ENCODE data around the gene NKAIN4.
"Not testable (repeated sequence)": the region's sequence is repeated elsewhere in the genome, so short reads cannot be mapped to it uniquely, and the experiment has no call there.

NKAIN4 gene

GRCh38 chr20:63236116-63236837 lies 18.0 kb downstream of the NKAIN4 start:
- DNase-seq (ENCODE audit: low read depth): no peak

DNA sequence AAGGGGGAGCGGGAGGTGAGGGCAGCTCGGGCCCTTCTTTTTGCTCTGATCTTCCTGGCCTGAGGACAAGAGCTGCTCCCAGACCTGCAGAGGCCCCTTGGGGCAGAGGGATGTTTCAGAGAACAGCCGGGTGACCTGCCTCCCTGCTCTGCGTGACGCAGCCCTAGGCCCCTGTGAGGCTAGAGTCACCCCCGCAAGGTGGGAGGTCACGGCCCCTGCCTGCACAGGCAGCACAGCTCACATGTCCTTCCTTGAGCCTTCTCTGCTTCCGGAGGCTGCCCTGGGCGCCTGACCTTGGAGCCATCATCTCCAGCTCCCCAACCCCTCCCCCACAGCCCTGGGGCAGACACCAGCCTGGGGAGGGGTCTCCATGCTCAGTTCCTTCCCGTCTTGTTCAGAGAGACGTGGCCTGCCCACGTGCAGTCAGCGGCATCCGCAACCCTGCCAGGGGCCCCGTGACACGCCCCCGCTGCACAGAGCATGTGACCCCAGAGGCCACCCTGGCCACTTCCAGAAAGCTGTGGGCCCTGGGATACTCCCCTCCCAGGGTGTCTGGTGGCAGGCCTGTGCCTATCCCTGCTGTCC lies 18.8 kb downstream of the NKAIN4 start, which contains the start of gene BIRC7:
Gene BIRC7, plus strand, starts transcription at position 507 of the 585 bp plus-strand sequence. CDS start 192 bp downstream, outside the sequence.
- no peak for DNase-seq (ENCODE audit: low read depth)

GRCh38 chr20:63234693-63235398 lies 19.4 kb downstream of the NKAIN4 start:
- no peak for DNase-seq (ENCODE audit: low read depth)

GRCh38 chr20:63233924-63234323 lies 20.3 kb downstream of the NKAIN4 start:
- no peak for DNase-seq (ENCODE audit: low read depth)

DNA sequence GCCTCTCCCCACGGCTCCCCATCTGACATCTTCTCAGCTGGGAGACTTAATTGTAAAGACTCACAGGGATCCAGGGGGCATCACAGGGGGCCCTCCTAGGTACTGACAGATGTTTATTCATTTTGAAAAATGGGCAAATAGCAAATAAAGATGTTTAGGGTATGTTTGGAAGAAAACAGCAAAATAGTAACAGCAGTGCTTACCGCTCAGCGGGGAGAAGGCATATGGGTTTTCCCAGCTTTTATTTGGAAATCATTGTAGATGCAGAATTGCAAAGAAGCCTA lies 21.3 kb downstream of the NKAIN4 start:
- DNase-seq (ENCODE audit: low read depth): no peak

- DNase-seq (ENCODE audit: low read depth): no peak
Measured at GRCh38 chr20:63232235-63233060, 21.8 kb downstream of the NKAIN4 start.

DNA sequence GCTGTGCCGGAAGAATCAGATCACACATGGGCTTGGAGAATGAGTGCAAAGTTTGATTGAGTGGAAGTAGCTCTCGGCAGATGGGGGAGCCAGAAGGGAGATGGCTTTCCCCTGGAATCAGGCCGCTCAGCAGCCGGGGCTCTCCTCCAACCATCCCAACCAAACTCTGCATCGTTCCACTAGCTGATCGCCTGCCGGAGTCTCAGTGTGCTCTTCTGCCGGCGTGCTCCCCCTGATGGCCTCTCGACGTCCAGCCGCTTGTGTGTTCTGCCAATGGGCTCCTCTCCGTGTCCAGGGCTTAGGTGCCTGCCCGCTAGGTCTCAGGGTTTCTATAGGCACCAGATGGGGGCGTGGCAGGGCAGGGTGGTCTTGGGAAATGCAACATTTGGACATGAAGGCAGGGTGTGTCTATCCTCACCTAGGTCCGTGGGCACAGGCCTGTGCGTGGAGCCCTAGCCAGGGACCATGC lies 23.4 kb downstream of the NKAIN4 start:
- no peak for DNase-seq (ENCODE audit: low read depth)

GRCh38 chr20:63228806-63229205 lies 25.5 kb downstream of the NKAIN4 start:
- no peak for DNase-seq (ENCODE audit: low read depth)

GRCh38 chr20:63227260-63227659 lies 27.0 kb downstream of the NKAIN4 start:
- DNase-seq (ENCODE audit: low read depth): no peak

DNA sequence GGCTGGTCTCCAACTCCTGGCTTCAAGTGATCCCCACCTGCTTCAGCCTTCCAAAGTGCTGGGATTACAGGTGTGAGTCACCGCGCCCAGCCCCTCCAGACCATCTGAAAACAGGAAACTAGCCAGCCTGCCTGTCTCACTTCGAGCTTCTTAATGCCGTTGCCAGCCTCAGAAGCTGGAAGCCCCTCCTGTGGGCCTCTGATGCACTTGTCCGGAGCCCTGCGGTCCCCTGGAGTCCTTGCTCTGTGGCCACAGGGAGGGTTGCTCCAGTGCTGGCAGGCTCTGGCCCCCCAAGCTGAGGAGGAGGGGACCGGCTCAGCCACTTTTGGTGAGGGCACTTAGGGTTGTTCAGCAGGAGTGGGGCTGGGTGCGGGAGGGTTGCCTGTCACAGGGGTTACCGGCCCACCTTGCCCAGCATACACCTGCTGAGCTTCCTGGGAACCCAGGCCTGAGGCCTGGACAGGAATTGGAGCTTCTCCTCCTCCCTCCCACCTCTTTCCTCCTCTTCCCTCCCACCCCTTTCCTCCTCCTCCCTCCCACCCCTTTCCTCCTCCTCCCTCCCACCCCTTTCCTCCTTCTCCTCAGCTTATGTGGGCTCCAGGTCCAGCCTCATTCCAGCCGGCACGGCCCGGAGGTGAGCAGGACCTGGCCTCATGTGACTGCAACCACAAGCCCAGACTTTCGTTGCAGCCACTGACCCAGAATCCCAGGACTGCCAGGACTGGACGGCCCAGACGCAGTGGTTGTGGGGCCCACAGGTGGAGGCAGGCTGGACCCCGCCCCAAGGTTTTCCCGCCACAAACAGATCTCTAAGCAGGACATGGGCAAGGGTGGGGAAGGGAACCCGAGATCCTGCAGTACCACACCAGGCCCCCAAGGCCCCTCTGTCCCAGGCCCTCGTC lies 28.0 kb downstream of the NKAIN4 start:
- no peak for DNase-seq (ENCODE audit: low read depth)

DNA sequence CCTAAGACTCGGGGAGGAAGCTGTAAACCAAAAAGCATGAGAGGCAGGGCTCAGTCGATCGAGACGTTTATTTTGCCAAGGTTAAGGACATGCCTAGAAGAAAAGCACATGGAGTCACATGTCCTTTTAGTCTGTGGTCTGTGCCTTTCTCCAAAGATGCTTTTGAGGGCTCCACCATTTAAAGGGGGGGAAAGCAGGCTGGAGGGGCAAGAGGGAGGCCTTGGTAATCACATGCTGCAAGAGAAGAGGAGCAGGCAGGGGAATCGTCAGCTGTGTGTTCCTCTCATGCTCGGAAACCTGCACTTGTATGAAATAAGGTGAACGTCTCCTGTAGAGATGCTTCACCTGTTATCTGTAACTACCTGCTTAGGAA lies 29.2 kb downstream of the NKAIN4 start:
- no peak for DNase-seq (ENCODE audit: low read depth)

DNA sequence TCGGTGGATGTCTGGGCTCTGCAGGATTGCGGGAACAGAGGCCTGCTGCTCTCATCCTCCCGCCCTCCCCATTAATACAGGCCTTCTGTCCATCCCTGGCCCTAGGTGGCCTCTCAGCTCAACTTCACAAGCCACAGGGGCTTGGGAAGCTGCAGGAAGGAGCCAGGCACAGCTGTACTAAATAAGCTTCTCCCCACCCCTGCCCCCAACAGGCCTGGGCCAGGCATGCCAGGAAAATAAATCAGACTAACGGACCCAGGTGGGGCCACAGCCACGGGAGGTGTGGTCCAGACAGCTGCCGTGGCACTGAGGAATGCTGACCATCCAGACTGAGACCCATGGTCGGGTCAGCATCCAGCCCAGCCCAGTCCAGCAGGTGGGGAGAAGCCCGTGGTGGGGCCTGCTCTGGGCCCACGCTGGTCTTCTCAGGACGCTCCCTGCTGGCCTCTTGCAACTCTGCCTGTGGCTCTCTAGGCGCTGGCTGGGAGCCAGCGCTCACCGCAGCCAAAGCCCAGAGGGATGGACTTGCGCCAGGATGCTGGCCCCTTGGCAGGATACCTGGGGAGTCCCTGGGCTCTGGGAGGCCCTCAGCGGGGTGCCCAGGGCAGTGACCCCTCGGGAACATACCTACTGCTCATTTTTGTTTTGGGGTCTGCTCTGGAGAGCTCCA lies 29.7 kb downstream of the NKAIN4 start:
- no peak for DNase-seq (ENCODE audit: low read depth)

DNA sequence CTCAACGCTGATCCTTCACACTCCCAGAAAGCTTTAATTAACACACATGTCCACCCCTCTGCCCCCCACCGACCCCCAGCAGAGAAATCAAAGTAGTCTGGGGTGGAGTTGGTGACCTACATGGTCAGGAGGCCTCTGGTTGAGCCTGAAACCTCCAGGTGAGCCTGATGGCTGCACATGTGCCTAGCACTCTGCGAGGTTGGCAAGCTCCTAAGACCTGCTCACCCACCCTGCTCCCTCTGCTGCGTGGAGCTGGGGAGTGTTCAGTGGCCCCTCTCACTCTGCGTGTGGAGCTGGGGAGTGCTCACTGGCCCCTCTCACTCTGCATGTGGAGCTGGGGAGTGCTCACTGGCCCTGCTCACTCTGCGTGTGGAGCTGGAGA lies 30.4 kb downstream of the NKAIN4 start:
- DNase-seq (ENCODE audit: low read depth): no peak

DNA sequence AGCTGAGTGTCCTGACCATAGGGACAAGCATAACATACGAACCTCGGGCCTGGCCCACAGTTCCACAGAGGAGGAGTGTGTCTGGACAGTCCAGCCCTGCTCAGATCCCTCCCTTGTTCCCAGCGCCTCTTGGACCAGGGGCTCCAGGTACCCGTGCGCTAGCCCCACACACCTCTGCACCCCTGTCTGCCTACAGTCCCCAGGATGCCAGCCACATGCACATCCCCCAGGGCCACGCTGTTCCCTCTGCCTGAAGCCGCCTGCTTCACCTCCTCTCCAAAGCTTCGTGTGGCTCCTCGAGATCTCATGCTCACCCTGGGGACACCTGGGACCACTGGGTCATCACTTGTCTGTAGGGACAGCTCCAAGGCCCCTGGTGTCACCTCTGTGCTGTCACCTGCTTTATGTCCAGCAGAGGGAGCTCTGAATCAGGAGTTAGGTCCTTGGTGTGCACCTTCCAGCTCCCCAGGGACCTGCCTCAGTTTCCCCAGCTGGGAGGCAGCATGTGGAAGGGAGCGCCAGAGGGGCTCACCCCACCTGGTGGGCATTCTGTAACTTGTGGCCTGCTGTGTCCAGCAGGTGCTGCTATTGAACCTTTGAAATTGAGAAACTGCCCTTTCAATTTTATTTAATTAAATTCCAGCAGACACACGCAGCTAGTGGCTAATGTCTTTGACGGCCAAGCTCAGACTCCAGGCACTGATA lies 31.0 kb downstream of the NKAIN4 start:
- no peak for DNase-seq (ENCODE audit: low read depth)

DNA sequence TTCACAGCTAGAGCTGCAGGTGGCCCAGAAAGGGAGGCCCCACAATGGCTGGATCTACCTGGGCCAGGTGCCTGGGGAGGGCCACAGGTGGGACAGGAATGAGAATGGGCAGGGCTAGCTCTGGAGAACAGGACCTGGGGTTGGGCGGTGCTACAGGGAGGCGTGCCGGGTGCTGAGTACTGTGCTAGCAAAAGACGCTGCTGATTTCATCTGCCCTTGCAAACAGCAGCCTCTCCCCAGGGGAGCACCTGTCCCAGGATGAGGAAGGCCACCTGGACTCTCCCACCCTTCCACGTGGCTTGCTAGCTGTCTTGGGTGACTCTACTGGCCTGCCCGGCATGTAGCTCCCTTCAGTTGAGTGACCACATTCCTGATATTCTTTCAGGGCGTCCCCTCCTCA lies 31.7 kb downstream of the NKAIN4 start:
- DNase-seq (ENCODE audit: low read depth): no peak

DNA sequence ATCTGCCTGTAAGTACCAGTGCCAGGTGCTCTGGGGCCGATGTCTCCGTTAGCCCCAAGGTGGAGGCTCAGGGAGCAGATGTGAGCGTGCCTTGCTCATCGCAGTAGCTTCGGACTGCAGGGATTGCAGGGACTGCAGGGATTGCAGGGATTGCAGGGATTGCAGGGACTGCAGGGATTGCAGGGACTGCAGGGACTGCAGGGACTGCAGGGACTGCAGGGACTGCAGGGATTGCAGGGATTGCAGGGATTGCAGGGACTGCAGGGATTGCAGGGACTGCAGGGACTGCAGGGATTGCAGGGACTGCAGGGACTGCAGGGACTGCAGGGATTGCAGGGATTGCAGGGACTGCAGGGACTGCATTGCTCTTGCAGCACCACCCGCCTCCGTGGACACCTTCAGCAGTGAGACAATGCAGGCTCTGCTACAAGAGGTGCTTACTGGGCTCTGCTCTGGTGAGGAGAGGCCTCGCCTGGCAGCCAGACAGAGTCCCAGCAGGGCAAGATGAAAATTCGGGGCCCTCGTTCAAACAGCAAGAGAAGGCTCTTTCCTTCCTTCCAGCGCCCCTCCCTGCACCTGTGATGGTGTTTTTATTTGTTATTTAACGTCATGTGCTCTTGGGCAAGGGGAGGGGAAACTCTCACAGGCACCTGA lies 32.7 kb downstream of the NKAIN4 start:
- DNase-seq (ENCODE audit: low read depth): not testable (repeated sequence)

DNA sequence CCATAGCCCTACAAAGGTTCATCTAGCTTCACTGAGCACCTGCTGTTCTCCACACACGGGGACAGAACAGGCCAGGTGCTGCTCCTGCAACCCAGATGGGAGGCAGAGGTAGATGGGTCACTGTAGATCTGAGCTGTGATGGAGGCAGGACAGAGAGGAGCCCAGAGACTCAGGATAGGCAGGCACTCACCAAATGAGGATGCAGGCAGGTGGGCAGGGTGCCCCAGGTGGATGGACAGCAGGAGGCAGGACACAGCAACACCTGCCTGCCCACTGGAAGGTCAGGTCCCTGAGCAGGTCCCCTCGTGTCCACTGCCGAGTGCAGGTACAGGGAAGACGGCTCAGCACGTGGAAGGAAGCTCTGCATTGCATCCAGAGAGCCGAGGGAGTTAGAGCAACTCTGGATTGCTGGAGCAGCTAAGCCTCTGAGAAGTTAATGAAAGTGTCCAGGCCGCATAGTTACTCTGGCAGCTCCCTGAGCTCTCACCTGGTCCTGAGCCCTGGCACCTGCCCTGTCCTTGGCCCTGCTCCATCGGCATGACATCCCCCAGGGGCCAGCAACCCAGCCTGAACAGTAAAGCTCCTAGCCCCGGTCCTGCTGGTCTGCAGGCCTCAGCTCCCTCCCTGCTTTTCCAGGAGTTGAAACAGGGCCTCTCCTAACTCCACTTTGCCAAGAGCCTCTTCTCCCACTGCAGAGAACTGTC lies 33.4 kb downstream of the NKAIN4 start:
- no peak for DNase-seq (ENCODE audit: low read depth)

GRCh38 chr20:63219866-63220521 lies 34.3 kb downstream of the NKAIN4 start:
- DNase-seq (ENCODE audit: low read depth): no peak

- DNase-seq (ENCODE audit: low read depth): no peak
Measured at GRCh38 chr20:63219447-63219821, 34.8 kb downstream of the NKAIN4 start.

All from stimulated activated CD8-positive, alpha-beta memory T cell treated with anti-CD3 and anti-CD28 coated beads, Interleukin-4, amount 100 ng/mL, for 24 hours (primary cell).